ENCODE results near the gene FGF11.
"Not testable (repeated sequence)": the region's sequence is repeated elsewhere in the genome, so short reads cannot be mapped to it uniquely, and the experiment has no call there.

Gene FGF11

DNA sequence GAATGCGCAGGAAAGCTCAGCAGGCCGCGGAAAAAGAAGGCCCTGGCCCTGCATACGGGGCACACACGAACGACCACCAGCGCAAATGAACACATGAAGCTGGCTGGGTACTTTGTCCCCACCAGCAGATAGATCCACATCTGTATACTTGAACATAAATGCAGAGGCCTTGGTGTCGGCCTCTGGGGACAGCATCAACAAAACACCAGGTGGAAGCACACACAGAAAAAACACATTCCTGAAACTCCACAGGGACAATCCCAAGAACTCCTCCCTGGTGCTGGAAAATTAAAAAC lies 40.7 kb downstream of the FGF11 start:
- no peak for DNase-seq

DNA sequence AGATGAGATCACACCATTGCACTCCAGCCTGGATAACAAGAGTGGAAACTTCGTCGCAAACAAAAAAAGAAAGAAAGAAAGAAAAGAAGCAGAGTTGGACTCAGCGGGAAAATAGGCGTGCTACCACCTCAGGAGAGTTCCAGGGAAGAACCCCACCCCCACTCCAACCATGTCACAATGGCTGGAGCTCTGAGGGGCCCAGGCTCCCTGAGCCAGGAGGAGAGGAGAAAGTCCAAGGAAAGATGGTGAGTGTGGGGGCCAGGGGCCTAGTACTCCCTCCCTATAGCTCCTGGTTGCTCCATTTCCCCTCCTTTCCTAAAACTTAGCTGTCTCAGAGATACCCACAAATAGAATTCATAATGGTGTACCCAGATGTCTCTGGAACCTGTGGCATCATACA lies 42.0 kb downstream of the FGF11 start, which contains the start of gene SLC35G6:
TSS of gene SLC35G6 (plus strand) at position 172 of the 400 bp plus-strand sequence. CDS start at position 243, 71 bp downstream.
- not testable (repeated sequence) for DNase-seq

DNA sequence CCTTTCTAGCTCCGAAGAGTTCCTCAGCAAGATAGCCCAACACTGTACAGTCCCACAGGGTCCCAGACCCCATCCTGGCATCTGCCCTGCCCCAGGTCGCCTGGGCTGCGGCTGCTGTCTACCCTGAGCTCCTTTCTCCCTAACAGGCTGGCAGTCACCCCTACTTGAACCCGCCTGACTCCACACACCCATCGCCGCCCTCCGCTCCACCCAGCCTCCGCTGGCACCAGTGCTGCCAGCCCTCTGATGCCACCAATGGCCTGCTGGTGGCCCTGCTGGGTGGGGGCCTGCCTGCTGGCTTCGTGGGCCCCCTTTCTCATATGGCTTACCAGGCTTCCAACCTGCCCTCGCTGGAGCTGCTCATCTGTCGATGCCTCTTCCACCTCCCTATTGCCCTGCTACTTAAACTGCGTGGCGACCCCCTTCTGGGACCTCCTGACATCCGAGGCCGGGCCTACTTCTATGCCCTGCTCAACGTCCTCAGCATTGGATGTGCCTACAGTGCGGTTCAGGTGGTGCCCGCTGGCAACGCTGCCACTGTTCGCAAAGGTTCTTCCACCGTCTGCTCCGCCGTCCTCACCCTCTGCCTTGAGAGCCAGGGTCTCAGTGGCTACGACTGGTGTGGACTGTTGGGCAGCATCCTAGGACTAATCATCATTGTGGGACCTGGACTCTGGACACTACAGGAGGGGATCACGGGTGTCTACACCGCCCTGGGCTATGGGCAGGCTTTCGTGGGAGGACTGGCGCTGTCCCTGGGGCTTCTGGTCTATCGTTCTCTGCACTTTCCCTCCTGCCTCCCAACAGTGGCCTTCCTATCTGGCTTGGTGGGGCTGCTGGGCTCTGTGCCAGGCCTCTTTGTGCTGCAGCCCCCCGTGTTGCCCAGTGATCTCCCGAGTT lies 42.8 kb downstream of the FGF11 start:
- not testable (repeated sequence) for DNase-seq

DNA sequence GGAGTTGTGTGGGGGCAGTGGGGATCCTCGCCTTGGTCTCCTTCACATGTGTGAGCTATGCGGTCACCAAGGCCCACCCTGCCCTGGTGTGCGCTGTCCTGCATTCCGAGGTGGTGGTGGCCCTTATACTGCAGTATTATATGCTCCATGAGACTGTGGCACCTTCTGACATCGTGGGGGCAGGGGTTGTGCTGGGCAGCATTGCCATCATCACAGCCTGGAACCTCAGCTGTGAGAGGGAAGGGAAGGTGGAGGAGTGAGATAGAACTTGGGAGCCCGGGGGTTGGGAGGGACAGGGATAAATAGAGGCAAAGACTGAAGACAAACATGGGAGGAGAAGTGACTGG lies 43.4 kb downstream of the FGF11 start:
- DNase-seq: not testable (repeated sequence)

DNA sequence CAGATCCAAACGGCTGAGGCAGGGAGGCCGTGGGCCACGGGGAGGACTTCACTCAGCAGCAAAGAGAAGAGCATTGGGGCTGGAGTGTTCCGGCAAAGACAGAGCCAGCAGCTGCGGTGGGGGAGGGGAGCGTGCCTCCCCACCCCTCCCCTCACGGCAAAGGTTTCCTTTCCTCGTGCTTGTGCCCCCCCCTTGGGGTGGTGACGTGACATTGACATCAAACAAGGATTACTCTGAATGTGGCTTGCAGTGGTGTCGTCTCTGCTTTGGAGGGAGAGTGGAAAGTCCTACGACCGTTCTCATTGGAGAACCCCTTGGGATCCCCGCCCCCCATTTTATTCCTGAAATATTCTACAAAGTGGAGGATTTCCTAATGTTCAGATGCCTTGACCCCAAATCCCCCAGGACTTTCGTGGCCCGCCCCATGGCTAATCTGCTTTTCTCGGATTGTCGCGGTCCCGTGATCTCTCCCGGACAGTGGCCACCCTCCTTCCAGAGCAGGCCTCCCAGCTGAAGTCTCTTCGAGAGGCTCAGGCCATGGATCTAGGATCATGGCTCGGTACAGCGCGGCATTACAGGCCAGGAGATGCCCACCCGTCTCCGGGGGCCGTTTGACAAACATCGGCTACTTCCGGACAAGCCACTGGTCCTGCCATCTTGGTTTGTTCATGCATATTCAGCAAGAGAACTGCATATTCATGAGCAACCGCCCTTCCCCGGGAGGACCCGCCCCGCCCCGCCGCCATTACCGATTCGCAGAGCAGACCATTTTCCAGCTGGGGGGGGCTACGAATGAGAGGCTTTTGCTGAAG lies 44.1 kb downstream of the FGF11 start:
- peak; percentile 92 to 100 (median 98) for DNase-seq

DNA sequence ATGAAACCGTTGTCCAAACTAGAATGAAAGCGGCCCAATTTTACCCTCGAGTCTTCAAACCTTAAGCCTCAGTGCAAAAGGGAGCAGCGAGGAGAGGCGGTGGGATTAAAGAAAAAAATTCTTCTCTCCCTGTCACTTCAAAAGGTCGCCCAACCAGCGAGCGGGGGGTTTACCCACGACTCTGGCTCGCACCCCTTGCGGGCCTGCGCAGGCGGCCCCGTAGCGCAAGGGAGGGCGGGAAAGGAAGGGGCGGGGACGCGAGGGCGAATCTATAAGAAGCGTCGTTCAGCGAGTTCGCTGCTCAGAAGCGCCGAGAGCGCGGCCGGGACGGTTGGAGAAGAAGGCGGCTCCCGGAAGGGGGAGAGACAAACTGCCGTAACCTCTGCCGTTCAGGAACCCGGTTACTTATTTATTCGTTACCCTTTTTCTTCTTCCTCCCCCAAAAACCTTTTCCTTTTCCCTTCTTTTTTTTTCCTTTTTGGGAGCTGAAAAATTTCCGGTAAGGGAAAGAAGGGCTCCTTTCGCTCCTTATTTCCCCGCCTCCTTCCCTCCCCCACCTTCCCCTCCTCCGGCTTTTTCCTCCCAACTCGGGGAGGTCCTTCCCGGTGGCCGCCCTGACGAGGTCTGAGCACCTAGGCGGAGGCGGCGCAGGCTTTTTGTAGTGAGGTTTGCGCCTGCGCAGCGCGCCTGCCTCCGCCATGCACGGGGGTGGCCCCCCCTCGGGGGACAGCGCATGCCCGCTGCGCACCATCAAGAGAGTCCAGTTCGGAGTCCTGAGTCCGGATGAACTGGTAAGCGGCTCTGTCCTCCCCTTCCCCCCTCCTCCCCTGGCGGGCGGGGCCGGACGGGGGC lies 45.0 kb downstream of the FGF11 start, which contains the start of gene POLR2A:
TSS of gene POLR2A (plus strand) at position 300 of the 852 bp plus-strand sequence.
- peak; percentile 96 to 100 (median 98) for DNase-seq

DNA sequence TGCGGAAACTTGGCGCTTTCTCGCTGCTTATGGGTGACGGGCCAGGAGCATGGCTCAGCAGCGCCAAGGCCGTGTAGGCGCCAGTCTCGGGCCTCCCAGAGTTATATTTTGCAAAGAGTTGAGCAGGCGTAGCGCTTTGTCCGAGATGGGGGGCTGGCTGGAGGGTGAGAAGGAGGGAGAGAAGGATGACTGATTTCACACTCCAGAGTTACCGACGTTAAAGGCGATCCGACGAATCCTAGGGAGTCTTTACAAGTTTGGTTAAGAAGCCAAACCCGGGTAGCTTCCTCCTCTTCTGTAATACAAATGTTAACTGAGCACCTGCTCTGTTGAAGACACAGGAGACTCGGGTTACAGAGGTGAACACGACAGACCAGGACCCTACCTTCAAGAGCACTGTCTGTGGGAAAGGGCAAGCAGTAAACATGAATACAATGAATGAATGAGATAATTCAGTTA lies 45.6 kb downstream of the FGF11 start:
- no peak for DNase-seq

DNA sequence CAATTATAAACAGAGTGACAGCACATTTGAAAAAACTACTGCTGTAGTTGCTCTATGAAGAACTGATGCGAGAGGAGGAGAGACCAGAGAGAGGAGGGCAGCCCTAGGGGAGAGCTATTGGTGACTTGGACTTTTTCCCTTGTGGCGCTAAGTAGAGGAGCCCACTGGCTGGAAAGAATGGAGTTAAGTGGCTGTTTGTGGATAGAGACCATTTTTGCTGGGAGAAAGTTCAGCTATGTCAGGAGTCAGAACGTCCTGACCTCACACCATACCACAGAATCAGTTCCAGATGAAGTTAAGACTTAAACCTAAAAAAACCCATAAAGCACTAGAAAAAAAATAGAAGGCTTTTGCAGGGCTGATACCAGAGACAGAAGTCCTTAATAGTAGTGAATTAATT lies 46.9 kb downstream of the FGF11 start:
- peak in 1 of 6 experiments; percentile 33 for DNase-seq

DNA sequence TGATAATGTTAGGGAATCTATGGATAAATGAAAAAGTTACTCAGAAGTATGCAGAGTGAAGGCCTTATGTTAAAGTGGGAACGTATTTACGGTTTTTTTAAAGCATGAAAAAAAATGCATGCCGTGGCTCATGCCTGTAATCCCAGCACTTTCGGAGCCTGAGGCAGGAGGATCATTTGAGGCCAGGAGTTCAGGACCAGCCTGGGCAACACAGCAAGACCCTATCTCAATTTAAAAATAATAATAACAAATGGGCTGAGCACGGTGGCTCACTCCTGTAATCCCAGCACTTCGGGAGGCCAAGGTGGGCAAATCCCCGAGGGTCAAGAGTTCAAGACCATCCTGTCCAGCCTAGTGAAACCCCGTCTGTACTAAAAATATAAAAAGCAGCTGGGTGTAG lies 50.8 kb downstream of the FGF11 start:
- no peak for DNase-seq

DNA sequence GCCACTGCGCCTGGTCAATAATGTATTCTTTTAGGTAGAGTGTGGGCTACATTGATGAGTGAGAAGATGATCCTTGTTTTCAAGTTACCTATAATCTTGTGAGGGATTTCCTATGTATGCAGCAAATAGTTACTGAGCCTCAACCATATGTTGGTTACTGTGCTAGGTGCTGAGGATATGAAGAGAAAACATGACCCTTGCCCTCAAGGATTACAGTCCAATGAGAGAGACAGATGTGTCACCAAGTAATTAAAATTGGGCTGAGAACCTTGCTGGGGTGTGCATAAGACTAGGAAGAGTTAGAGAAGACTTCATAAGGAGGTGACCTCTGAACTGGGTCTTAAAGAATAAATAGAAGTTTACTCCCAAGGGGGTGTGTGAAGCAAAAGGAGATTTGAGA lies 52.3 kb downstream of the FGF11 start:
- no peak for DNase-seq

DNA sequence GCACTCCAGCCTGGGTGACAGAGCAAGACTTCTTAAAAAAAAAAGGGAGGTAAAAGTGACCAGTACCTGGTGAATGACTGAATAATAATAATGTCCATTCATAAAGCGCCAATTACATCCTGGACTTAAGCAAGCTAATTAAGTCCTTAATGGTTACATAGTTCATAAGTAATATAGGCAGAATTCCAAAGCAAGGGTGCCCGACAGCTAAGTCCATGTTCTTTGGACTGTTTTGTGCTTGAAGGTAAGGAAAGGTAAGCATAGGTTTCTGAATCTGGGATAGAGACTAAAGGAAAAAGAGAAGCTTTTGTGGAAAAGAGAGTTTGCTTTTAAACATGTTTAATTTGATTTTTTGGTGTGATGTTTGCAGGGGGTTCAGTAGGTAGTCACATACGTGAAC lies 54.6 kb downstream of the FGF11 start:
- no peak for DNase-seq

All from stimulated activated naive CD4-positive, alpha-beta T cell (primary cell).